ENCODE measurements around the gene MAP7. TPM values are rescaled to one million over a fixed set of nuclear protein-coding genes. Genes with fewer than 3 reads are reported as not detected.

MAP7 gene
- total and polyA plus RNA-seq, 9 of the 15 experiments (the other 6 are each of a cell fraction or from before 2014, with no cell fraction given) = 0.76 to 7.7 (median 3.9) TPM

DNA sequence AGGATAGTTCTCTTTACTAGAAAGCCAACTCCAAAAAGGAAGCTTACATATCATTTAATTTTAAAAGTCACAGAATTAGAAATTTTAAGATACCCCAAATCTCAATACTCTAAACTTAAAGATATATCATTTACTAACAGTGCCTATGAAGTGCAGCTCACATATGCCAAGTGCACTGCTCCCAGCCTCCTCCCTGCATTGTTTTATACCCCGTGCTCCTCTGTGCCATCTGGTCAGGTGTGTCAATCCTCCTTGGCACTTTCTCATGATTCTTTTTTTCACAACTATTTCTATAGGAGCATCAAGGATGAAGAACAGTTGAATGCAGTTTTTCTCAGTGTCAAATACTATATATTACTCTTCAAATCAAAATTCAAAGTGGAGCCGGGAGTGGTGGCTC lies 8.8 kb downstream of the MAP7 start:
- CTCF ChIA-PET (ENCODE audit: low intra/inter-chr PET ratio) = no interaction called here
- Histone ChIP-seq H3K27ac (ENCODE audit: extremely low read depth, low read depth, low read length) (no peak overlapping the region), H3K9me1 (ENCODE audit: control insufficient read depth, insufficient read depth, low read length) (no peaks in the 10 kb centered on the region), H3K4me3 (no peak overlapping the region), H3K9ac (ENCODE audit: insufficient read depth in 1 of 2, low read depth in 2 of 2, low read length in 2 of 2) (no peak overlapping the region), H3K27me3 (ENCODE audit: control insufficient read depth in 2 of 2, insufficient read depth in 2 of 2, low read length in 2 of 2) (peaks cover 0 to 5% of the 10 kb centered on the region in 2 experiments; a peak in 2 of 5 replicates), H3K36me3 (ENCODE audit: control insufficient read depth, insufficient read depth, low read length) (no peaks in the 10 kb centered on the region), H2AFZ (ENCODE audit: low read depth, low read length) (no peak overlapping the region), H3K4me2 (ENCODE audit: insufficient read depth, low read length) (no peak overlapping the region), H3K79me2 (ENCODE audit: control insufficient read depth, insufficient read depth, low read length) (no peaks in the 10 kb centered on the region), H3K9me3 (replicated peaks; ENCODE audit: control insufficient read depth, insufficient read depth, low read depth, low read length) (no peaks in the 10 kb centered on the region), H4K20me1 (replicated peaks; ENCODE audit: control insufficient read depth, insufficient read depth, low read length) (no peaks in the 10 kb centered on the region), H3K4me1 (replicated peaks in 1 of 2; ENCODE audit: control insufficient read depth in 2 of 2, insufficient read depth in 2 of 2, low read length in 2 of 2) (no peaks in the 10 kb centered on the region)
- intact Hi-C loops (cut with micrococcal nuclease) = no loop called here
- TF ChIP-seq THRAP3 (IDR thresholded peaks at IDR 0.05; ENCODE audit: borderline replicate concordance) = no peak
- TF ChIP-seq DPF2 (IDR thresholded peaks at IDR 0.05) = no peak
- no peak for TF ChIP-seq POLR2AphosphoS2 (IDR thresholded peaks at IDR 0.05; ENCODE audit: low read length)
- TF ChIP-seq, protein P1, sequence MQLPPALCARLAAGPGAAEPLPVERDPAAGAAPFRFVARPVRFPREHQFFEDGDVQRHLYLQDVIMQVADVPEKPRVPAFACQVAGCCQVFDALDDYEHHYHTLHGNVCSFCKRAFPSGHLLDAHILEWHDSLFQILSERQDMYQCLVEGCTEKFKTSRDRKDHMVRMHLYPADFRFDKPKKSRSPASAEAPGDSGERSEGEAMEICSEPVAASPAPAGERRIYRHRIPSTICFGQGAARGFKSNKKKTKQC (CRISPR knock-in tag; IDR thresholded peaks at IDR 0.05) = no peak
- no peak for TF ChIP-seq SUPT5H (IDR thresholded peaks at IDR 0.05)
- TF ChIP-seq MCM3 (IDR thresholded peaks at IDR 0.05) = no peak
- no peak for TF ChIP-seq POLR2B (IDR thresholded peaks at IDR 0.05; ENCODE audit: low read depth, partially characterized antibody)
- no peak for TF ChIP-seq RBM17 (IDR thresholded peaks at IDR 0.05; ENCODE audit: borderline replicate concordance, low read depth, low read length)
- TF ChIP-seq TBP (optimal IDR thresholded peaks at IDR 0.05; ENCODE audit: low read depth, low read length) = no peak
- no peak for TF ChIP-seq ZNF165 (CRISPR knock-in tag; IDR thresholded peaks at IDR 0.05; ENCODE audit: borderline replicate concordance)
- no peak for TF ChIP-seq EP400 (IDR thresholded peaks at IDR 0.05)
- no peak for TF ChIP-seq RHOXF2B (CRISPR knock-in tag; conservative IDR thresholded peaks at IDR 0.05)
- POLR2A ChIA-PET = interaction anchor here (1.0 kb wide), 1 partner anchor 15 kb away, joined by 3 read pairs; no protein-coding TSS in a partner anchor
- in situ Hi-C loops (cut with MboI) = loop anchor here (25.0 kb wide), 1 partner anchor 204 kb away; no protein-coding TSS in a partner anchor
- FAIRE-seq = no peak
- ATAC-seq = no peak
- WGBS (ENCODE audit: insufficient coverage, low coverage, missing lambda C conversion rate) = 15% methylated on average over 2 of the region's 2 CpGs
- no peak for DNase-seq (ENCODE audit: extremely low read depth in 1 of 4, low spot score in 3 of 4)
- no TSS peak for BruUV-seq (replicated peaks)
